Measurements from ENCODE around the gene SPECC1. TPM values are rescaled to one million over a fixed set of nuclear protein-coding genes. Genes with fewer than 3 reads are reported as not detected.

Gene SPECC1
- total RNA-seq, 2 donors from 2014 or later, result 15.8 to 17.4 TPM

DNA sequence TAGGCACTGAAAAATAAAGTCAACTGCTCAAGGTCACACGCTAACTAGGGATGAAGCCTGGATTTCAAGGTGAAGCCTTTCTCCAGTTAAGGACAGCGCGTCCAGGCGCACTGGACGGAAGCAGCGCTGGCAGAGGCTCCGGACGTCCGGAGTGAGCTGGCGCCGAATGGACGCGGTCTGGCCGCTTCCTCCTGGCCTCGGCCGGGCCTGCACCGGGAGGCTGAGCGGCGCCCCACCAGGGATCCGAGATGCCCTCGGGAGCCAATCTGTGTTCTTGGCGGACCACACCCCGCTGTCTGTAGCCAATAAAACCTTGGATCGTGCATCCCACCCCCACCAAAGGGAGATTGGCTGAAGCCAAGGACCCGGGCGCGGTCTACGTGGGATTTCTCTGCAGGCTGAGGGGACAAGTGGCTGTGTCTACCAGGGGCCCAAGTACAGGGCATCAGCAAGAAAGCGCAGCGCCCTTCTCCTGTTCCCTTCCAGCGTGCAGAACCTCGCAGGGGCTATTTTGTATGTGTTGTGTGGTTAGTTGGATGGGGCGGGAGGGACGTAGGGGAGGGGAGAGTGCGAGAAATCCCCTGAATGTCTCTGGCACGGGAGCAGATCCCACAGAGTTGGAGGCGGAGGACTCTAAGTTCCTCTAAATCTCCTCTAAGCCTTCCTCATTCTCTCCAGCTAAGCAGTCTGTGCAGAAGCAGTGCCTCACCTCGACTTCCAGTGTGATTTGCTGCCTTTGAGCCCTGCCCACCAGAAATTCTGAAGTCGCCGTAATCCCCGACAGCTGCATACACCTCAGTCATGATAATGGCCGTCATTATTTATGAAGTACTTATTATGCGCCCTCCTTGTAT lies 29.0 kb upstream of the SPECC1 start:
- TF ChIP-seq CTCF (IDR thresholded peaks at IDR 0.05), result no peak
- TF ChIP-seq POLR2A (IDR thresholded peaks at IDR 0.05), result no peak
- Histone ChIP-seq H3K27me3 (no peaks in the 10 kb centered on the region), H3K27ac (no peak overlapping the region), H3K9me3 (no peaks in the 10 kb centered on the region), H3K36me3 (replicated peaks in 1 of 2; ENCODE audit: insufficient read depth in 1 of 2, low read depth in 2 of 2) (no peaks in the 10 kb centered on the region), H3K4me1 (peaks cover 23% of the 10 kb centered on the region), H3K4me3 (no peak overlapping the region)
- intact Hi-C loops (cut with DNase I), result no loop called here
- ATAC-seq, result no peak
- WGBS, 2 donors, result 62 to 73% methylated on average over 20 to 43 of the region's 43 CpGs
- DNase-seq, result peak in 3 of 4 donors; percentile 8 to 29 (median 22)

- ATAC-seq, result no peak
- intact Hi-C loops (cut with DNase I), result no loop called here
- 59 to 63% methylated on average over 13 of the region's 13 CpGs for WGBS, 2 donors
Observed at GRCh38 chr17:19986941-19987861, 22.0 kb upstream of the SPECC1 start.

GRCh38 chr17:19987897-19988296 lies 21.3 kb upstream of the SPECC1 start:
- Histone ChIP-seq H3K27me3 (no peaks in the 10 kb centered on the region), H3K27ac (no peak overlapping the region), H3K9me3 (no peaks in the 10 kb centered on the region), H3K4me3 (no peak overlapping the region), H3K36me3 (replicated peaks in 1 of 2; ENCODE audit: insufficient read depth in 1 of 2, low read depth in 2 of 2) (no peaks in the 10 kb centered on the region), H3K4me1 (peaks cover 1% of the 10 kb centered on the region)
- TF ChIP-seq CTCF (IDR thresholded peaks at IDR 0.05) (no peak), POLR2A (IDR thresholded peaks at IDR 0.05) (no peak)
- 43 to 57% methylated on average over 1 of the region's 1 CpG for WGBS, 2 donors
- ATAC-seq (no peak), DNase-seq (no peak)
- intact Hi-C loops (cut with DNase I), result no loop called here

More at GRCh38 chr17:19986941-19987861, 22.0 kb upstream of the SPECC1 start:
- Histone ChIP-seq H3K27me3 (no peaks in the 10 kb centered on the region), H3K4me3 (no peak overlapping the region), H3K9me3 (no peaks in the 10 kb centered on the region), H3K36me3 (replicated peaks in 1 of 2; ENCODE audit: insufficient read depth in 1 of 2, low read depth in 2 of 2) (no peaks in the 10 kb centered on the region), H3K27ac (no peak overlapping the region), H3K4me1 (no peaks in the 10 kb centered on the region)
- no peak for DNase-seq
- TF ChIP-seq POLR2A (IDR thresholded peaks at IDR 0.05) (no peak), CTCF (IDR thresholded peaks at IDR 0.05) (no peak)

GRCh38 chr17:19991252-19991885 lies 17.8 kb upstream of the SPECC1 start:
- Histone ChIP-seq H3K36me3 (replicated peaks in 1 of 2; ENCODE audit: insufficient read depth in 1 of 2, low read depth in 2 of 2) (no peaks in the 10 kb centered on the region), H3K4me1 (peaks cover 4% of the 10 kb centered on the region), H3K27me3 (no peaks in the 10 kb centered on the region), H3K27ac (no peak overlapping the region), H3K9me3 (no peaks in the 10 kb centered on the region), H3K4me3 (no peak overlapping the region)
- WGBS, 2 donors, result 17 to 36% methylated on average over 4 of the region's 4 CpGs
- DNase-seq (no peak), ATAC-seq (no peak)
- intact Hi-C loops (cut with DNase I), result loop anchor here (5.0 kb wide), 1 partner anchor 126 kb away; no protein-coding TSS in a partner anchor
- TF ChIP-seq POLR2A (IDR thresholded peaks at IDR 0.05), result no peak
- no peak for TF ChIP-seq CTCF (IDR thresholded peaks at IDR 0.05)
